ENCODE measurements around the gene METTL21C.

DNA sequence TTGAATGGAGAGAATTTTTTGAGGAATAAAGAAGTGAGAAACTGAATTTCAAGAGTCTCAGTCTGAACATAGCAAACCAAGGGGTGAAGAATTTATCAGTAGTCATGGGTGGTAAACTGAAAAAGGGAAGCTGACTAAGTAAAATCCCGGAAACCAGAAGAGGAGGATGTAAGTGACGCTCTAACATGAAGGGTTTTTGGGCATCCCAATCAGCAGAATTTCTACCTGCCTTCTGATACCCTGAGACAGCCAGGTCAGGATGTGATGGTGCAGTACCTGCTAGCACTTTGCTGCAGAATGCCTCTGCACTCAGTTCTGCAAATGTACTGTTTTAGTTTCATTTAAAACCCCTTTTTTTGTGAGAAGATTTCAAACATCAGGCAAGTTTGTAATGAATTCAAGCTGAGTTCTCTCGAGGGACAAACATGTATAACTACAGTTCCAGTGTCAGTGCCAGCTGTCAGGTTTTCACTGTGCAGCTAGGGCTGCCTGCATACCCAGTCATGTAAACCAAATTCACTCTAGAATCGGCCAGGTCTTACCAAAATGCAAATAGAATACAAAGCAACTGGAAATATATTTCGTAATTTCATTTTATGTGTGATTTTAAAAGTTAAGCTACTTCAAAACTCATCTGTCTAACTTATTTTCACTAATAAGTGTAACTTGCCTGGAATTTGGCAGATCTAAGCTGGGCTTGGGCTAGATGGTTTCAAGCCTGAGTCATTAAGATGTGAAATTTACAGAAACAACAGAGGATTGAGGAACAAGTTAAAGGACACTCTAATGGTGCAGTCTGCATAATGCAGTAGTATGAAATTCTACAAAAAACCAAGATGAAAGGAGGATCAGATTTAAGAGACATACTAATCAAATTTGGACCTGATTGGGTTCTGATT, 13.8 kb downstream of the METTL21C start:
- TF ChIP-seq CTCF (conservative IDR thresholded peaks at IDR 0.05; ENCODE audit: low read depth, low read length) (no peak), EZH2 (IDR thresholded peaks at IDR 0.05; ENCODE audit: low read length, unreplicated experiment) (no peak), EZH2phosphoT487 (IDR thresholded peaks at IDR 0.05; ENCODE audit: borderline replicate concordance, low read length) (no peak)

Data from PC-3 (cell line).